ENCODE results near the gene SEMA3F.
"Not testable (repeated sequence)": the region's sequence is repeated elsewhere in the genome, so short reads cannot be mapped to it uniquely, and the experiment has no call there.

Gene SEMA3F

GRCh38 chr3:50211930-50212329 lies 56.8 kb downstream of the SEMA3F start:
- DNase-seq (ENCODE audit: low read depth), result no peak

GRCh38 chr3:50212502-50212901 lies 57.4 kb downstream of the SEMA3F start:
- no peak for DNase-seq (ENCODE audit: low read depth)

GRCh38 chr3:50212971-50213370 lies 57.8 kb downstream of the SEMA3F start:
- DNase-seq (ENCODE audit: low read depth), result no peak

GRCh38 chr3:50213373-50213772 lies 58.2 kb downstream of the SEMA3F start:
- DNase-seq (ENCODE audit: low read depth), result no peak

GRCh38 chr3:50214824-50215223 lies 59.7 kb downstream of the SEMA3F start:
- DNase-seq (ENCODE audit: low read depth), result no peak

- no peak for DNase-seq (ENCODE audit: low read depth)
These were observed 60.4 kb downstream of the SEMA3F start for GRCh38 chr3:50215529-50215928.

- no peak for DNase-seq (ENCODE audit: low read depth)
These were observed 62.6 kb downstream of the SEMA3F start for GRCh38 chr3:50217681-50218080.

- no peak for DNase-seq (ENCODE audit: low read depth)
These were observed 63.3 kb downstream of the SEMA3F start for GRCh38 chr3:50218448-50218847.

- DNase-seq (ENCODE audit: low read depth), result no peak
These were observed 64.2 kb downstream of the SEMA3F start for GRCh38 chr3:50219285-50219684.

- no peak for DNase-seq (ENCODE audit: low read depth)
These were observed 65.0 kb downstream of the SEMA3F start for GRCh38 chr3:50220109-50220508.

- no peak for DNase-seq (ENCODE audit: low read depth)
These were observed 65.9 kb downstream of the SEMA3F start for GRCh38 chr3:50221051-50221410.

GRCh38 chr3:50221411-50222168 lies 66.5 kb downstream of the SEMA3F start:
- DNase-seq (ENCODE audit: low read depth), result no peak

- DNase-seq (ENCODE audit: low read depth), result no peak
These were observed 67.0 kb downstream of the SEMA3F start for GRCh38 chr3:50222169-50222528.

GRCh38 chr3:50224639-50225038 lies 69.5 kb downstream of the SEMA3F start:
- DNase-seq (ENCODE audit: low read depth), result no peak

- DNase-seq (ENCODE audit: low read depth), result no peak
These were observed 71.8 kb downstream of the SEMA3F start for GRCh38 chr3:50226888-50227389.

GRCh38 chr3:50227390-50228183 lies 72.5 kb downstream of the SEMA3F start:
- peak; percentile 79 for DNase-seq (ENCODE audit: low read depth)

GRCh38 chr3:50228184-50228763 lies 73.2 kb downstream of the SEMA3F start:
- DNase-seq (ENCODE audit: low read depth), result not testable (repeated sequence)

- no peak for DNase-seq (ENCODE audit: low read depth)
These were observed 74.4 kb downstream of the SEMA3F start for GRCh38 chr3:50229490-50229889.

GRCh38 chr3:50230104-50230793 lies 75.1 kb downstream of the SEMA3F start:
- no peak for DNase-seq (ENCODE audit: low read depth)

- no peak for DNase-seq (ENCODE audit: low read depth)
These were observed 75.6 kb downstream of the SEMA3F start for GRCh38 chr3:50230794-50231125.

GRCh38 chr3:50231581-50231980 lies 76.5 kb downstream of the SEMA3F start:
- no peak for DNase-seq (ENCODE audit: low read depth)

- DNase-seq (ENCODE audit: low read depth), result no peak
These were observed 77.2 kb downstream of the SEMA3F start for GRCh38 chr3:50232303-50232702.

- no peak for DNase-seq (ENCODE audit: low read depth)
These were observed 78.1 kb downstream of the SEMA3F start for GRCh38 chr3:50233176-50233575.

Data from stimulated activated CD8-positive, alpha-beta memory T cell treated with anti-CD3 and anti-CD28 coated beads, Interleukin-15, amount 100 ng/mL, for 1 hour (primary cell).